Heart left ventricle (tissue), 13 donors: Measurements from ENCODE around the gene DTYMK.

Experiments used
- CTCF ChIP-seq, 12 donors: fragments of 200-600 bp; sonication (generic) in 4 of 12; IDR thresholded peaks; one replicate each; pipeline versions ENCODE4 v1.5.0 to v1.8.0; 2018 to 2022; ENCODE audit warnings: antibody characterized with exemption in 12 of 12, mild to moderate bottlenecking in 5 of 12
- POLR2A ChIP-seq, 2 donors: fragments of 450-650 bp; IDR thresholded peaks; one replicate each; pipeline ENCODE4 v1.6.1; 2017; ENCODE audit warnings: antibody characterized with exemption in 2 of 2, mild to moderate bottlenecking in 2 of 2, moderate library complexity in 2 of 2
- donor health status: ischemic (EF 13 %, LVEDD 7.1; RV severe dilation, severe dysfunction).
- donor health status: DM: no; HTN: yes; CAD: no.
- donor health status: DM: no; HTN: no; CAD: no.
- donor health status: ischemic (EF 25% LVEDD 6.9; RV normal size, moderate dysfunction).
- donor health status: ischemic (EF 25% LVEDD 5.7; RV mildly dilated, moderate dysfunction).
- donor health status: ischemic (EF 35%, LVEDD 5.7; RV mildly dilated, moderate dysfunction).
- donor health status: nonischemic (EF 11% LVEDD 7.7; RV severe dilation, severe dysfunction).
- donor health status: DM: yes; HTN: yes; CAD: no.
- donor health status: PGD.
- donor health status: ischemic (EF 29% LVEDD 5.4; RV normal size, mild dysfunction).
- donor health status: nonischemic (EF 23%, LVEDD 6.1; RV moderate dilation, normal function).

GRCh38 chr2:241668839-241669238, 17.8 kb downstream of the DTYMK start:
- no peak for TF ChIP-seq CTCF (IDR thresholded peaks at IDR 0.05)
- TF ChIP-seq POLR2A (IDR thresholded peaks at IDR 0.05) = no peak
